ENCODE data around the gene NRG3. TPM values are rescaled to one million over a fixed set of nuclear protein-coding genes. Genes with fewer than 3 reads are reported as not detected.

The NRG3 gene
- total and polyA plus RNA-seq, 2 of the 4 experiments (the other 2 are of a cell fraction) = not detected

- no TSS peak for BruUV-seq (replicated peaks)
- H3K79me1 ChIP-seq (ENCODE audit: low read depth in 1 of 2, low read length in 2 of 2) = no peaks in the 10 kb centered on the region
- no peak overlapping the region for H3K18ac ChIP-seq (ENCODE audit: low read depth, low read length)
- no peaks in the 10 kb centered on the region for H4K20me1 ChIP-seq (ENCODE audit: insufficient read depth, low read length)
- intact Hi-C loops (cut with micrococcal nuclease) (no loop called here), in situ Hi-C loops (cut with MboI; ENCODE audit: low sequenced_read_pairs) (no loop called here), dilution Hi-C loops (cut with HindIII; ENCODE audit: low sequenced_read_pairs, unreplicated experiment) (no loop called here)
- ATAC-seq (ENCODE audit: low read depth) (no peak), DNase-seq (no peak)
- no peak overlapping the region for H3K4me2 ChIP-seq (ENCODE audit: low read depth, low read length)
- no peak overlapping the region for H2BK5ac ChIP-seq (ENCODE audit: low read depth, low read length, poor library complexity, severe bottlenecking)
- no peak overlapping the region for H4K91ac ChIP-seq (ENCODE audit: insufficient read depth, low read depth, low read length)
- H3K56ac ChIP-seq (ENCODE audit: extremely low read depth, insufficient read depth, low read length) = no peak overlapping the region
- H3K9me1 ChIP-seq (ENCODE audit: insufficient read depth, low read length) = no peaks in the 10 kb centered on the region
- H4K8ac ChIP-seq (ENCODE audit: low read depth in 2 of 2, low read length in 2 of 2) = no peak overlapping the region
- WGBS, 2 experiments (ENCODE audit: extremely low coverage in 2 of 2, insufficient read length in 1 of 2) = no CpG with 5 or more reads among the region's 2 CpGs
- H2BK20ac ChIP-seq (ENCODE audit: low read depth, low read length) = no peak overlapping the region
- no peak overlapping the region for H2AK9ac ChIP-seq (replicated peaks; ENCODE audit: low read depth, low read length, poor library complexity)
- no peak overlapping the region for H2AK5ac ChIP-seq (ENCODE audit: low read depth, low read length)
- no peak overlapping the region for H2AFZ ChIP-seq (replicated peaks; ENCODE audit: low read length, poor library complexity)
- no peak overlapping the region for H3K14ac ChIP-seq (replicated peaks; ENCODE audit: low read depth, low read length)
- H3K4me3 ChIP-seq (ENCODE audit: insufficient read depth, low read depth, low read length) = no peak overlapping the region
- no peak overlapping the region for H3K27ac ChIP-seq (ENCODE audit: insufficient read depth, low read length)
- TF ChIP-seq CTCF (conservative IDR thresholded peaks at IDR 0.05; ENCODE audit: low read depth, low read length) = no peak
- TF ChIP-seq MAFK (IDR thresholded peaks at IDR 0.05; ENCODE audit: low read depth, low read length) = no peak
- TF ChIP-seq RFX5 (IDR thresholded peaks at IDR 0.05; ENCODE audit: low read depth, low read length) = no peak
- no peak for TF ChIP-seq POLR2A (IDR thresholded peaks at IDR 0.05; ENCODE audit: low read depth, low read length)
- TF ChIP-seq CEBPB (IDR thresholded peaks at IDR 0.05; ENCODE audit: low read depth, low read length) = no peak
- no peak for TF ChIP-seq ELK1 (IDR thresholded peaks at IDR 0.05; ENCODE audit: borderline replicate concordance, low read depth, low read length)
- TF ChIP-seq CHD1 (IDR thresholded peaks at IDR 0.05; ENCODE audit: low read depth, low read length) = no peak
- TF ChIP-seq RAD21 (IDR thresholded peaks at IDR 0.05; ENCODE audit: low read length) = no peak
- no peak overlapping the region for H3K9ac ChIP-seq (ENCODE audit: low read depth, low read length)
- no peak overlapping the region for H4K5ac ChIP-seq (ENCODE audit: low read depth, low read length)
- H3K27me3 ChIP-seq (ENCODE audit: control insufficient read depth, insufficient read depth, low read length) = no peaks in the 10 kb centered on the region
- H3K23ac ChIP-seq (ENCODE audit: low read depth, low read length) = no peak overlapping the region
- no peak overlapping the region for H2BK120ac ChIP-seq (ENCODE audit: low read depth, low read length)
- H3K4me1 ChIP-seq (ENCODE audit: control insufficient read depth, insufficient read depth, low read length) = no peaks in the 10 kb centered on the region
- POLR2A ChIA-PET (ENCODE audit: unreplicated experiment) = no interaction called here
- CTCF ChIA-PET = no interaction called here
- peaks cover 9% of the 10 kb centered on the region for H3K9me3 ChIP-seq (ENCODE audit: control insufficient read depth, insufficient read depth, low read length)
- no peak overlapping the region for H3K4ac ChIP-seq (ENCODE audit: low read depth, low read length)
- H3K36me3 ChIP-seq (ENCODE audit: control insufficient read depth, insufficient read depth, low read length) = no peaks in the 10 kb centered on the region
- H2BK15ac ChIP-seq (ENCODE audit: low read depth, low read length) = no peak overlapping the region
Measured at GRCh38 chr10:82591421-82591820, 716.4 kb downstream of the NRG3 start.

Measured in IMR-90 (cell line).